HEK293 (cell line): ENCODE results near the gene ISOC2.
A peak's percentile ranks its signal among the peaks of the same experiment; 100 is the strongest.

Experiments used
- CTCF ChIA-PET: fragments of 350-600 bp; formaldehyde crosslinking; extraction: SDS; loops from one replicate; lab custom pipeline; 2021; ENCODE audit warnings: antibody characterized with exemption; lab: Yijun Ruan, JAX
- POLR2A ChIA-PET: fragments of 300-600 bp; formaldehyde crosslinking; extraction: SDS; loops from one replicate; lab custom pipeline; 2020; ENCODE audit warnings: antibody characterized with exemption, inconsistent platforms; lab: Yijun Ruan, JAX
- H3K27ac ChIP-seq: fragments of 200-500 bp; sonication (Bioruptor generic); 2 replicates; pipeline ENCODE4 v1.5.1; 2014; ENCODE audit warnings: low read depth, low read length, control low read depth, inconsistent platforms; ENCODE audit errors: extremely low read depth
- H3K36me3 ChIP-seq, 2 experiments: fragments of 200-500 bp in 1 of 2; sonication (Bioruptor generic) in 1 of 2; 1 replicate in 1 of 2; 2 replicates in 1 of 2; pipeline ENCODE4 v1.5.1; 2014 to 2017; ENCODE audit warnings: inconsistent platforms in 2 of 2, low read length in 2 of 2; ENCODE audit not compliant: control insufficient read depth in 2 of 2, insufficient read depth in 1 of 2
- H3K4me1 ChIP-seq: fragments of 200-500 bp; sonication (Bioruptor generic); 2 replicates; pipeline ENCODE4 v1.5.1; 2014; ENCODE audit warnings: mild to moderate bottlenecking, low read length, inconsistent platforms; ENCODE audit not compliant: control insufficient read depth, insufficient read depth
- H3K4me3 ChIP-seq: 2 replicates; pipeline ENCODE4 v1.5.1; 2011; ENCODE audit warnings: low read depth, mild to moderate bottlenecking, control low read depth, low read length, moderate library complexity
- H3K9me3 ChIP-seq: fragments of 200-500 bp; sonication (Bioruptor generic); 2 replicates; pipeline ENCODE4 v1.5.1; 2014; ENCODE audit warnings: low read depth, low read length, inconsistent platforms; ENCODE audit not compliant: control insufficient read depth, insufficient read depth
- IKZF3 ChIP-seq: fragments of 450-650 bp; IDR thresholded peaks from 2 replicates; pipeline ENCODE4 v1.5.0; 2018; ENCODE audit warnings: missing biosample characterization, mild to moderate bottlenecking, missing genetic modification characterization, moderate library complexity
- KLF16 ChIP-seq: fragments of 450-650 bp; formaldehyde crosslinking; IDR thresholded peaks from 2 replicates; pipeline ENCODE4 v1.5.1; 2017; ENCODE audit warnings: missing biosample characterization, missing genetic modification characterization
- KLF17 ChIP-seq: fragments of 450-650 bp; formaldehyde crosslinking; IDR thresholded peaks from 2 replicates; pipeline ENCODE4 v1.5.1; 2016; ENCODE audit warnings: missing biosample characterization, missing genetic modification characterization
- SALL2 ChIP-seq: fragments of 450-650 bp; formaldehyde crosslinking; IDR thresholded peaks from 2 replicates; pipeline ENCODE4 v1.5.0; 2017; ENCODE audit warnings: missing biosample characterization, mild to moderate bottlenecking, missing genetic modification characterization, borderline replicate concordance
- SETDB1 ChIP-seq: IDR thresholded peaks from one replicate; pipeline ENCODE4 v1.6.1; 2017; ENCODE audit warnings: mild to moderate bottlenecking, low read length, moderate library complexity, mixed read lengths; ENCODE audit not compliant: insufficient read length
- SP2 ChIP-seq: fragments of 450-650 bp; formaldehyde crosslinking; IDR thresholded peaks from 2 replicates; pipeline ENCODE4 v1.5.1; 2016; ENCODE audit warnings: missing biosample characterization, missing genetic modification characterization
- SP3 ChIP-seq: fragments of 450-650 bp; formaldehyde crosslinking; IDR thresholded peaks from 2 replicates; pipeline ENCODE4 v1.5.1; 2016; ENCODE audit warnings: missing biosample characterization, missing genetic modification characterization
- SP7 ChIP-seq: fragments of 450-650 bp; formaldehyde crosslinking; IDR thresholded peaks from 2 replicates; pipeline ENCODE4 v1.5.1; 2016; ENCODE audit warnings: missing biosample characterization, missing genetic modification characterization
- WT1 ChIP-seq: fragments of 450-650 bp; formaldehyde crosslinking; IDR thresholded peaks from 2 replicates; pipeline ENCODE4 v1.5.1; 2016; ENCODE audit warnings: missing biosample characterization, missing genetic modification characterization
- ZBTB8A ChIP-seq: fragments of 450-650 bp; formaldehyde crosslinking; IDR thresholded peaks from 2 replicates; pipeline ENCODE4 v1.5.1; 2016; ENCODE audit warnings: missing biosample characterization, missing genetic modification characterization
- ZFHX2 ChIP-seq: fragments of 450-650 bp; formaldehyde crosslinking; conservative IDR thresholded peaks from 2 replicates; pipeline ENCODE4 v1.5.1; 2016; ENCODE audit warnings: missing biosample characterization, missing genetic modification characterization
- ZFP3 ChIP-seq: fragments of 450-650 bp; formaldehyde crosslinking; IDR thresholded peaks from 2 replicates; pipeline ENCODE4 v1.5.1; 2016; ENCODE audit warnings: low read depth, missing biosample characterization, missing genetic modification characterization
- ZNF18 ChIP-seq: fragments of 450-650 bp; formaldehyde crosslinking; IDR thresholded peaks from 2 replicates; pipeline ENCODE4 v1.5.1; 2016; ENCODE audit warnings: missing biosample characterization, missing genetic modification characterization
- ZNF19 ChIP-seq: fragments of 450-650 bp; formaldehyde crosslinking; IDR thresholded peaks from 2 replicates; pipeline ENCODE4; 2016; ENCODE audit warnings: missing biosample characterization, missing genetic modification characterization, low read depth
- ZNF221 ChIP-seq: fragments of 450-650 bp; formaldehyde crosslinking; IDR thresholded peaks from 2 replicates; pipeline ENCODE4 v1.5.1; 2017; ENCODE audit warnings: missing biosample characterization, missing genetic modification characterization, borderline replicate concordance
- ZNF292 ChIP-seq: fragments of 450-650 bp; formaldehyde crosslinking; IDR thresholded peaks from 2 replicates; pipeline ENCODE4 v1.5.1; 2016; ENCODE audit warnings: low read depth, missing biosample characterization, missing genetic modification characterization, borderline replicate concordance
- ZNF433 ChIP-seq: fragments of 450-650 bp; formaldehyde crosslinking; IDR thresholded peaks from 2 replicates; pipeline ENCODE4 v1.5.1; 2016; ENCODE audit warnings: missing biosample characterization, missing genetic modification characterization, low read depth
- ZNF48 ChIP-seq: fragments of 450-650 bp; formaldehyde crosslinking; IDR thresholded peaks from 2 replicates; pipeline ENCODE4 v1.5.1; 2016; ENCODE audit warnings: missing biosample characterization, missing genetic modification characterization
- ZNF548 ChIP-seq: fragments of 450-650 bp; formaldehyde crosslinking; IDR thresholded peaks from 2 replicates; pipeline ENCODE4 v1.5.1; 2016; ENCODE audit warnings: missing biosample characterization, missing genetic modification characterization
- ZNF596 ChIP-seq: fragments of 450-650 bp; IDR thresholded peaks from 2 replicates; pipeline ENCODE4 v1.5.0; 2018; ENCODE audit warnings: missing biosample characterization, mild to moderate bottlenecking, missing genetic modification characterization, moderate library complexity
- ZNF624 ChIP-seq: fragments of 450-650 bp; formaldehyde crosslinking; IDR thresholded peaks from 2 replicates; pipeline ENCODE4 v1.5.1; 2017; ENCODE audit warnings: missing biosample characterization, missing genetic modification characterization
- ZNF692 ChIP-seq: fragments of 450-650 bp; formaldehyde crosslinking; IDR thresholded peaks from 2 replicates; pipeline ENCODE4 v1.5.1; 2016; ENCODE audit warnings: missing biosample characterization, missing genetic modification characterization
- ZNF837 ChIP-seq: fragments of 450-650 bp; formaldehyde crosslinking; IDR thresholded peaks from 2 replicates; pipeline ENCODE4 v1.5.1; 2016; ENCODE audit warnings: missing biosample characterization, missing genetic modification characterization
- ZSCAN16 ChIP-seq: fragments of 450-650 bp; formaldehyde crosslinking; IDR thresholded peaks from 2 replicates; pipeline ENCODE4 v1.5.1; 2016; ENCODE audit warnings: missing biosample characterization, missing genetic modification characterization
- ZSCAN30 ChIP-seq: fragments of 450-650 bp; IDR thresholded peaks from 2 replicates; pipeline ENCODE4 v1.5.1; 2018; ENCODE audit warnings: missing biosample characterization, mild to moderate bottlenecking, missing genetic modification characterization, moderate library complexity
- TF ChIP-seq, protein P1 (sequence below): sonication (generic); formaldehyde crosslinking; IDR thresholded peaks from 2 replicates; pipeline ENCODE4 v1.8.1; 2022; ENCODE audit warnings: mild to moderate bottlenecking, moderate library complexity, missing genetic modification reagents
- TF ChIP-seq, protein P2 (sequence below): fragments of 450-650 bp; formaldehyde crosslinking; IDR thresholded peaks from 2 replicates; pipeline ENCODE4 v1.5.1; 2016; ENCODE audit warnings: missing biosample characterization, missing genetic modification characterization

ISOC2 gene

DNA sequence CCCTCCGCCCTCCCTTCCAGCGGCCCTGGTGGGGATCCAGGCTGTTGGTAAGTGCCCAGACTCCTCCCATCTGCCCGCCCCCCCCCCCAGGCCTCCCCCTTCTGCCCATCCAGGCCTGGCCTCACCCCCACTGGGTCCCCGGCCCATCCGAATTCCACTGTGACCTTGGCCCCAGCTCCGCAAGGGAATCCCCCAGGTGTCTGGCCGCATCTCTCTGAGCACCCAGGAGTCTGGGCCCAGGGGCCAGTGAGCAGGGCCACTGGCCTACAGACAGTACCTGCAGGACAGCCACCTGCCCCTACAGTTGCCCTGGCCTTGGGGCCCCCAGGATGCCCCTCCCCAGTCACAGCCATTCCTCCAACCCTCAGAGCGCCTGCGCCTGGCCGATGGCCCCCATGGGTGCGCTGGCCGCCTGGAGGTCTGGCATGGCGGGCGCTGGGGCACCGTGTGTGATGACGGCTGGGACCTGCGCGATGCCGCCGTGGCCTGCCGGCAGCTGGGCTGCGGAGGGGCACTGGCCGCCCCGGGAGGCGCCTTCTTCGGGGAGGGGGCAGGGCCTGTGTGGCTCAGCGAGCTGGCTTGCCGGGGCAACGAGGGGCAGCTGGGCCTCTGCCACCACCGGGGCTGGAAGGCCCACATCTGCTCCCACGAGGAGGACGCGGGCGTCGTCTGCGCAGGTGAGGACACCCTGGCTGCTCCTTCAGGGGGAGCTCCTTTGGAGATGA lies 27.7 kb upstream of the ISOC2 start:
- peaks cover 23% of the 10 kb centered on the region for H3K4me1 ChIP-seq
- TF ChIP-seq, protein P1, sequence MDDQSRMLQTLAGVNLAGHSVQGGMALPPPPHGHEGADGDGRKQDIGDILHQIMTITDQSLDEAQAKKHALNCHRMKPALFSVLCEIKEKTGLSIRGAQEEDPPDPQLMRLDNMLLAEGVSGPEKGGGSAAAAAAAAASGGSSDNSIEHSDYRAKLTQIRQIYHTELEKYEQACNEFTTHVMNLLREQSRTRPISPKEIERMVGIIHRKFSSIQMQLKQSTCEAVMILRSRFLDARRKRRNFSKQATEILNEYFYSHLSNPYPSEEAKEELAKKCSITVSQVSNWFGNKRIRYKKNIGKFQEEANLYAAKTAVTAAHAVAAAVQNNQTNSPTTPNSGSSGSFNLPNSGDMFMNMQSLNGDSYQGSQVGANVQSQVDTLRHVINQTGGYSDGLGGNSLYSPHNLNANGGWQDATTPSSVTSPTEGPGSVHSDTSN: peak; percentile 36; the same call in 1 of the 2 replicates
- no peak for TF ChIP-seq KLF17 (tag by site-specific recombination)
- TF ChIP-seq, all 188 proteins: peak for 1
- Histone ChIP-seq H3K27ac (no peak overlapping the region), H3K4me3 (no peak overlapping the region), H3K36me3 (no peaks in the 10 kb centered on the region), H3K9me3 (no peaks in the 10 kb centered on the region)
- CTCF ChIA-PET: interaction anchor here (1.1 to 4.4 kb wide), 3 partner anchors 15 to 165 kb away, joined by 8 to 28 read pairs (median 8); no protein-coding TSS in a partner anchor
- POLR2A ChIA-PET: interaction anchor here (2.5 kb wide), 1 partner anchor 13 kb away, joined by 24 read pairs; the partner anchor contains the start of gene ZNF628

DNA sequence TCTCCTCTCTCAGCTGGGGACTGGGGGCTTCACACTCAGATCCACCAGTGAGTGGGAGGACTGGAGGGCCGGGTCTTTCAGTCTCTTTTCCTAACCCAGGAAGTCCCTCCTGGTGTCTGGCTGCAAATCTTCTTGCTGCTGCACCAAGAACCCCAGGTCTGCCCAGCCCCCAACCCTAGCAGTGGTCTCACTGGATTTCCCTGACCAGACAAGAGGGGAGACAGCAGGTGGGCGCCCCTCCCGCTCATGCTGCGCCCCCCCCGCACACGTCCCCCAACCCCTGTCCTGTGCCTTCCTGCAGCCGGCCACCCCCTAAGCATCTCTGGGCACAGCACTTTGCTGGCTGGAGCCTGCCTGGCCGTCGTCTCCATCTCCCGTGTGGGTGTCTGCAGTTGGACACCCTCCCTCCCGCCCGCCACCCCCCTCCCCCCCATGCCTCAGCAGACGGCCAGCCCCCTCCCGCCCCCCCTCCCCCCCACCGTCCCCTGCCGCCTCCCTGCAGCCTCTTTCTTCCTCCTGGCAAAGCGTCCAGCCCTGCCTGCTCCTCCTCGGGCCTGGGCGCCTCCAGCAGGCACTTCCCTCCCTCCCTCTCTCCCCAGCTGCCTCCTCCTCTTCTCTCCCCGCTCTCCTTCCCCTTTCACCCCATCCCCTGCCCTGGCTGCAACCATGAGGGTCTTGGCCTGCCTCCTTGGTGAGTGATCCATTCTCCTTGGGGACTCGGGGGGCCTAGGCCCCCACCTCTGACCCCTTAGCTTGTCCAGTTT lies 26.7 kb upstream of the ISOC2 start, which contains the start of gene SSC5D:
Gene SSC5D, plus strand, starts transcription at position 513 of the 764 bp plus-strand sequence. Its CDS starts 154 bp downstream, at position 667.
- CTCF ChIA-PET: interaction anchor here (0.6 to 4.3 kb wide), 7 partner anchors 16 to 328 kb away, joined by 3 to 42 read pairs (median 3); partner anchors contain the start of gene ZNF865
- H3K9me3 ChIP-seq: no peaks in the 10 kb centered on the region
- H3K27ac ChIP-seq: peak within 1 kb of the TSS; percentile 45
- POLR2A ChIA-PET: interaction anchor here (0.7 to 2.5 kb wide), 6 partner anchors 12 to 229 kb away, joined by 3 to 24 read pairs (median 6); partner anchors contain the start of genes FIZ1, KMT5C, PPP6R1 and TMEM238
- H3K4me3 ChIP-seq: no peak within 1 kb of the TSS
- peaks cover 23% of the 10 kb centered on the region for H3K4me1 ChIP-seq
- no peaks in the 10 kb centered on the region for H3K36me3 ChIP-seq
- TF ChIP-seq ZNF624 (tag by site-specific recombination) (no peak), ZBTB8A (tag by site-specific recombination) (no peak), ZNF596 (tag by site-specific recombination) (no peak), ZNF19 (no peak), WT1 (peak; percentile 13; the same call in 1 of the 2 replicates), SALL2 (tag by site-specific recombination) (no peak), SP3 (no peak), ZNF433 (tag by site-specific recombination) (no peak), KLF16 (tag by site-specific recombination) (peak; percentile 1; the same call in 1 of the 2 replicates), ZFHX2 (tag by site-specific recombination) (0 out of 2 replicates have a peak, but pooled peaks have one; percentile 5), ZNF221 (tag by site-specific recombination) (no peak), SP7 (tag by site-specific recombination) (peak; percentile 7; the same call in 1 of the 2 replicates), ZSCAN30 (no peak), SP2 (tag by site-specific recombination) (no peak), ZNF548 (tag by site-specific recombination) (no peak), ZNF48 (tag by site-specific recombination) (no peak), ZFP3 (tag by site-specific recombination) (no peak), ZSCAN16 (no peak), ZNF837 (tag by site-specific recombination) (no peak), SETDB1 (no peak), ZNF692 (tag by site-specific recombination) (no peak), ZNF292 (tag by site-specific recombination) (no peak), IKZF3 (tag by site-specific recombination) (no peak), ZNF18 (tag by site-specific recombination) (no peak; the same call in 1 of the 2 replicates)
- TF ChIP-seq, protein P2, sequence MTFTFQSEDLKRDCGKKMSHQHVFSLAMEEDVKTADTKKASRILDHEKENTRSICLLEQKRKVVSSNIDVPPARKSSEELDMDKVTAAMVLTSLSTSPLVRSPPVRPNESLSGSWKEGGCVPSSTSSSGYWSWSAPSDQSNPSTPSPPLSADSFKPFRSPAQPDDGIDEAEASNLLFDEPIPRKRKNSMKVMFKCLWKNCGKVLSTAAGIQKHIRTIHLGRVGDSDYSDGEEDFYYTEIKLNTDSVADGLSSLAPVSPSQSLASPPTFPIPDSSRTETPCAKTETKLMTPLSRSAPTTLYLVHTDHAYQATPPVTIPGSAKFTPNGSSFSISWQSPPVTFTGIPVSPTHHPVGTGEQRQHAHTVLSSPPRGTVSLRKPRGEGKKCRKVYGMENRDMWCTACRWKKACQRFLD (tag by site-specific recombination): no peak
